ENCODE data around the gene SPTA1.

DNA sequence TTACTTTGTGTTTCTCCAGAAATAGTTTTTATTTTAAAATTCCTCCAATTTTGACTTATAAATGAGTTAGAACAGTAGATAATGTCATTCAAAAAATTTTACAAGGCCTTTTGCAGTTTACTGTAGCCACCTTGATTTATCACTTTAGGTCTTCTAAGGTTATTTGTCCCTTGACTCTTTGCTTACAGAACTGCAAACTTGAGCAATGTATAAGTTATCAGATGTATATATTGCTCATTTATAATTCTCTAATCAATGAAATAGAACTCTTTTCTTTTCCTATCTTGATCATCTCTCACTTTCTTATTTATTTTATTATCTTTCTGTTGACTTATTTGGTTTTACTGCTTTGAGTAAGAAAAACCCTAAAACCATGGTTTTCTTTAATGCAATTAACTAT, 5.8 kb upstream of the SPTA1 start:
- TF ChIP-seq, protein P1, sequence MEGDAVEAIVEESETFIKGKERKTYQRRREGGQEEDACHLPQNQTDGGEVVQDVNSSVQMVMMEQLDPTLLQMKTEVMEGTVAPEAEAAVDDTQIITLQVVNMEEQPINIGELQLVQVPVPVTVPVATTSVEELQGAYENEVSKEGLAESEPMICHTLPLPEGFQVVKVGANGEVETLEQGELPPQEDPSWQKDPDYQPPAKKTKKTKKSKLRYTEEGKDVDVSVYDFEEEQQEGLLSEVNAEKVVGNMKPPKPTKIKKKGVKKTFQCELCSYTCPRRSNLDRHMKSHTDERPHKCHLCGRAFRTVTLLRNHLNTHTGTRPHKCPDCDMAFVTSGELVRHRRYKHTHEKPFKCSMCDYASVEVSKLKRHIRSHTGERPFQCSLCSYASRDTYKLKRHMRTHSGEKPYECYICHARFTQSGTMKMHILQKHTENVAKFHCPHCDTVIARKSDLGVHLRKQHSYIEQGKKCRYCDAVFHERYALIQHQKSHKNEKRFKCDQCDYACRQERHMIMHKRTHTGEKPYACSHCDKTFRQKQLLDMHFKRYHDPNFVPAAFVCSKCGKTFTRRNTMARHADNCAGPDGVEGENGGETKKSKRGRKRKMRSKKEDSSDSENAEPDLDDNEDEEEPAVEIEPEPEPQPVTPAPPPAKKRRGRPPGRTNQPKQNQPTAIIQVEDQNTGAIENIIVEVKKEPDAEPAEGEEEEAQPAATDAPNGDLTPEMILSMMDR (IDR thresholded peaks at IDR 0.05): no peak
- TF ChIP-seq POLR2A (IDR thresholded peaks at IDR 0.05): no peak

Measured in lower leg skin (tissue), 3 donors.